Sigmoid colon (tissue), 3 donors: Measurements from ENCODE around the gene GEMIN4.

Source experiments
- CTCF ChIP-seq, 4 experiments: fragments of 450-650 bp in 3 of 4; fragments of 200-600 bp in 1 of 4; IDR thresholded peaks; one replicate each; pipeline ENCODE4 v1.5.1; 2016 to 2019; ENCODE audit warnings: antibody characterized with exemption in 4 of 4, mild to moderate bottlenecking in 3 of 4, moderate library complexity in 2 of 4
- POLR2A ChIP-seq, 2 donors: fragments of 450-650 bp; IDR thresholded peaks; one replicate each; pipeline ENCODE4 v1.6.1; 2016; ENCODE audit warnings: antibody characterized with exemption in 2 of 2, mild to moderate bottlenecking in 2 of 2, moderate library complexity in 2 of 2

GRCh38 chr17:744937-745336 lies 7.1 kb downstream of the GEMIN4 start:
- TF ChIP-seq POLR2A (IDR thresholded peaks at IDR 0.05) (no peak), CTCF (IDR thresholded peaks at IDR 0.05) (no peak)
